Measurements from ENCODE around the gene MON2.

The MON2 gene

DNA sequence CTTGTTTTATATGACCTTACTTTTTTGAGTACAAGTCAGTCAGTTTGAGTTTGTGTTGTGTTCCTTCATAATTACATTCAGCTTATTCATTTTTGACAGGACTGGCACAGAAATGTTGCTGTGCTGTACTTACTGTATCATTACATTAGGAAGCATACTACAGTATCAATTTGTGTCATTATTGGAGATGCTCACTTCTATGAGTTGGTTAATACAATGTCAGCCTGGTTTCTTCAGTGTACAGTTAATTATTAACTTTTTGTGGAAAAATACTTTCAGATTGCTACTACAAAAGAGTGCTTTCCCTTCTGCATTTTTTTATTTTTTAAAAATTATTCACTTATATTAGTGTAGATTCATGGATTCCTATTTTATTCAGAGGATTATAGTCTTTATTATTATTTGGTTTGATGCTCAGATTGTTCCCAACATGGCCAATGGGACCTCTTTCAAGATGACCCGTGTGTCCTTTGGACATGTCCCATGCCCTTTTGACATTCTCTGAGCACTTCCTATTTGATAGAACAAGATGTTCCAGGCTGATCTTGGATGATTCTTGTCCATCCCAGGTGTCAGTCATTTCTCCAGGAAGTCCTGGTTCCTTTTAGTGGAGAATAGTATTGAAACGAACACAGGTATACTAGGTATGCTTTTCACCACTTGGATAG lies 66.6 kb downstream of the MON2 start:
- no peak overlapping the region for H2BK5ac ChIP-seq (ENCODE audit: low read depth, low read length, poor library complexity, severe bottlenecking)
- H3K79me1 ChIP-seq (replicated peaks; ENCODE audit: low read length, poor library complexity, severe bottlenecking) = peaks cover 4% of the 10 kb centered on the region
- peak overlapping the region; percentile 85 for H3K27ac ChIP-seq (ENCODE audit: low read length, poor library complexity, severe bottlenecking)
- no peak overlapping the region for H3K14ac ChIP-seq (ENCODE audit: low read length in 2 of 2)
- H3K4me1 ChIP-seq (ENCODE audit: control insufficient read depth, insufficient read depth, low read depth, low read length) = peaks cover 4% of the 10 kb centered on the region
- H3K27me3 ChIP-seq (ENCODE audit: control insufficient read depth in 1 of 2, insufficient read depth in 1 of 2, low read length in 2 of 2) = no peaks in the 10 kb centered on the region
- H3K9ac ChIP-seq (ENCODE audit: low read length) = no peak overlapping the region
- no peak overlapping the region for H3K4ac ChIP-seq (ENCODE audit: low read depth in 1 of 2, low read length in 2 of 2)
- peaks cover 3 to 73% of the 10 kb centered on the region in 2 experiments for H3K36me3 ChIP-seq (ENCODE audit: control insufficient read depth in 1 of 2, insufficient read depth in 2 of 2, low read depth in 1 of 2, low read length in 2 of 2)
- peak overlapping the region; percentile 47 for H3K4me2 ChIP-seq (ENCODE audit: low read length, poor library complexity, severe bottlenecking)
- no peak overlapping the region for H4K8ac ChIP-seq (ENCODE audit: low read length)
- no peak overlapping the region for H2BK12ac ChIP-seq (ENCODE audit: low read length in 2 of 2)
- no peak overlapping the region for H2BK120ac ChIP-seq (ENCODE audit: low read depth, low read length)
- no peak overlapping the region for H4K91ac ChIP-seq (ENCODE audit: low read length)
- H2BK15ac ChIP-seq (ENCODE audit: low read depth, poor library complexity, severe bottlenecking) = no peak overlapping the region
- no peak for DNase-seq
- H2AFZ ChIP-seq (ENCODE audit: low read depth, low read length) = no peak overlapping the region
- WGBS = 97% methylated on average over 2 of the region's 2 CpGs
- H3K9me3 ChIP-seq (ENCODE audit: control insufficient read depth, low read length) = no peaks in the 10 kb centered on the region
- H3K4me3 ChIP-seq (ENCODE audit: insufficient read depth in 1 of 2, low read depth in 1 of 2, low read length in 2 of 2) = no peak overlapping the region
- peak overlapping the region; percentile 84 for H2AK5ac ChIP-seq (ENCODE audit: low read length, severe bottlenecking)
- no peak overlapping the region for H3K18ac ChIP-seq (ENCODE audit: low read depth in 1 of 2, low read length in 2 of 2)
- no peak overlapping the region for H3K23ac ChIP-seq (ENCODE audit: low read length in 2 of 2)

DNA sequence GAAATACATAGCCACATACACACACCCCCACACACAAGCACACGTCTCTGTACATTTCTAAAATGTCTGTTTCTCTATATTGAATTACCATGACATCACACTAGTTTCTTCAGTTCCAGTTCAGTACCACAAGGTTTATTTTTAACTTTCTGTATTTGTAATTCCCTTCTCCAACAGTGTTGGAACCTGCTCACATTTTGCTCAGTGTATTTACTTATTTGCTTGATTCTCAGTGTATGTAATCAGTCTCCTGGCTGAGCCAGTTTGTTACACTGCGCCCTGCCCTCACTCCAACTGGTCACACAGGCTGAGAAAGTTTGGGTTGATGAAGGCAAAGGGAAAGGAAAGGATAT lies 67.1 kb downstream of the MON2 start:
- Histone ChIP-seq H3K14ac (ENCODE audit: low read length in 2 of 2) (no peak overlapping the region), H2BK12ac (ENCODE audit: low read length in 2 of 2) (no peak overlapping the region), H4K91ac (ENCODE audit: low read length) (no peak overlapping the region), H4K8ac (ENCODE audit: low read length) (no peak overlapping the region), H3K4me1 (ENCODE audit: control insufficient read depth, insufficient read depth, low read depth, low read length) (peaks cover 4% of the 10 kb centered on the region), H3K9ac (ENCODE audit: low read length) (no peak overlapping the region), H2BK120ac (ENCODE audit: low read depth, low read length) (no peak overlapping the region), H3K4ac (ENCODE audit: low read depth in 1 of 2, low read length in 2 of 2) (no peak overlapping the region), H3K23ac (ENCODE audit: low read length in 2 of 2) (no peak overlapping the region), H2BK5ac (ENCODE audit: low read depth, low read length, poor library complexity, severe bottlenecking) (no peak overlapping the region), H3K36me3 (ENCODE audit: control insufficient read depth in 1 of 2, insufficient read depth in 2 of 2, low read depth in 1 of 2, low read length in 2 of 2) (peaks cover 3 to 74% of the 10 kb centered on the region in 2 experiments), H3K27me3 (ENCODE audit: control insufficient read depth in 1 of 2, insufficient read depth in 1 of 2, low read length in 2 of 2) (no peaks in the 10 kb centered on the region), H2AK5ac (ENCODE audit: low read length, severe bottlenecking) (no peak overlapping the region), H3K9me3 (ENCODE audit: control insufficient read depth, low read length) (no peaks in the 10 kb centered on the region), H2BK15ac (ENCODE audit: low read depth, poor library complexity, severe bottlenecking) (no peak overlapping the region), H3K79me1 (replicated peaks; ENCODE audit: low read length, poor library complexity, severe bottlenecking) (peaks cover 4% of the 10 kb centered on the region), H3K27ac (ENCODE audit: low read length, poor library complexity, severe bottlenecking) (peak overlapping the region; percentile 85), H3K4me2 (ENCODE audit: low read length, poor library complexity, severe bottlenecking) (peak overlapping the region; percentile 47), H3K4me3 (ENCODE audit: insufficient read depth in 1 of 2, low read depth in 1 of 2, low read length in 2 of 2) (no peak overlapping the region), H2AFZ (ENCODE audit: low read depth, low read length) (no peak overlapping the region), H3K18ac (ENCODE audit: low read depth in 1 of 2, low read length in 2 of 2) (no peak overlapping the region)
- no peak for DNase-seq
- 97% methylated on average over 2 of the region's 2 CpGs for WGBS

DNA sequence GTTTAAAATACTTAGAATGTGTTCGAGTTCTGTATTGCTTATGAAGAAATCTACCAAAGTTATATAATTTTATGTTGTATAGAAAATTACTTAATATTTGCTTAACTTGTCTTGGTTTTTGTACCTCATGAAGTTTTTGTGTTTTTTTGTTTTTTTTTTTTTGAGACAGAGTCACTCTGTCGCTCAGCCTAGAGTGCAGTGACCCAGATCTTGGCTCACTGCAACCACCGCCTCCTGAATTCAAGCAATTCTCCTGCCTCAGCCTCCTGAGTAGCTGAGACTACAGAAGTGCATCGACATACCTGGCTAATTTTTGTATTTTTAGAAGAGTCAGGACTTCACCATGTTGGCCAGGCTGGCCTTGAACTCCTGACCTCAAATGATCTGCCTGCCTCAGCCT lies 69.9 kb downstream of the MON2 start:
- no peak overlapping the region for H2BK12ac ChIP-seq (ENCODE audit: low read length in 2 of 2)
- 67% methylated on average over 3 of the region's 4 CpGs for WGBS
- peaks cover 4% of the 10 kb centered on the region for H3K4me1 ChIP-seq (ENCODE audit: control insufficient read depth, insufficient read depth, low read depth, low read length)
- DNase-seq = no peak
- H3K9ac ChIP-seq (ENCODE audit: low read length) = no peak overlapping the region
- peaks cover 3 to 84% of the 10 kb centered on the region in 2 experiments for H3K36me3 ChIP-seq (ENCODE audit: control insufficient read depth in 1 of 2, insufficient read depth in 2 of 2, low read depth in 1 of 2, low read length in 2 of 2)
- H2AK5ac ChIP-seq (ENCODE audit: low read length, severe bottlenecking) = no peak overlapping the region
- no peak overlapping the region for H4K8ac ChIP-seq (ENCODE audit: low read length)
- H3K27ac ChIP-seq (ENCODE audit: low read length, poor library complexity, severe bottlenecking) = no peak overlapping the region
- H3K14ac ChIP-seq (ENCODE audit: low read length in 2 of 2) = no peak overlapping the region
- no peak overlapping the region for H3K23ac ChIP-seq (ENCODE audit: low read length in 2 of 2)
- H2BK15ac ChIP-seq (ENCODE audit: low read depth, poor library complexity, severe bottlenecking) = no peak overlapping the region
- H2BK120ac ChIP-seq (ENCODE audit: low read depth, low read length) = no peak overlapping the region
- no peaks in the 10 kb centered on the region for H3K27me3 ChIP-seq (ENCODE audit: control insufficient read depth in 1 of 2, insufficient read depth in 1 of 2, low read length in 2 of 2)
- no peaks in the 10 kb centered on the region for H3K9me3 ChIP-seq (ENCODE audit: control insufficient read depth, low read length)
- H4K91ac ChIP-seq (ENCODE audit: low read length) = no peak overlapping the region
- H3K4me3 ChIP-seq (ENCODE audit: insufficient read depth in 1 of 2, low read depth in 1 of 2, low read length in 2 of 2) = no peak overlapping the region
- no peak overlapping the region for H2AFZ ChIP-seq (ENCODE audit: low read depth, low read length)
- H3K79me1 ChIP-seq (replicated peaks; ENCODE audit: low read length, poor library complexity, severe bottlenecking) = peaks cover 4% of the 10 kb centered on the region
- H3K4me2 ChIP-seq (ENCODE audit: low read length, poor library complexity, severe bottlenecking) = no peak overlapping the region
- no peak overlapping the region for H2BK5ac ChIP-seq (ENCODE audit: low read depth, low read length, poor library complexity, severe bottlenecking)
- H3K4ac ChIP-seq (ENCODE audit: low read depth in 1 of 2, low read length in 2 of 2) = no peak overlapping the region
- H3K18ac ChIP-seq (ENCODE audit: low read depth in 1 of 2, low read length in 2 of 2) = no peak overlapping the region

DNA sequence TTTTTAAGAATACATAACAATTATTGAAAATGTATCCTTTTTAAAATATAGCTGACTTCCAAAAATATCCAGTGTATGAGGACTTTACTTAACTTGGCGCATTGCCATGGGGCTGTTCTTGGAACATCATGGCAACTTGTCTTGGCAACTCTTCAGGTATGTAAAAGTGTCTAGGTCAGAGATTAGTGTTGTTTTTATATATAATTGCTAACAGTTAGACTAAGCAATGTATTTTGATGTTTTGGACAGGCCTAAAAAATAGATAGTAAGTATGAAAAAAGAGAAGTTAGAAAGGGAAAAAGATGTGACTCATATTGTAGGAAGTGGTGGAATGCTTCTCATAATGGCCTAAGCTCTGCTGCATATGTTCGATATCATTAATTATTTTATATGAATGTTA lies 70.9 kb downstream of the MON2 start:
- Histone ChIP-seq H2AK5ac (ENCODE audit: low read length, severe bottlenecking) (no peak overlapping the region), H3K9ac (ENCODE audit: low read length) (no peak overlapping the region), H3K4me2 (ENCODE audit: low read length, poor library complexity, severe bottlenecking) (no peak overlapping the region), H3K4me3 (ENCODE audit: insufficient read depth in 1 of 2, low read depth in 1 of 2, low read length in 2 of 2) (no peak overlapping the region), H3K18ac (ENCODE audit: low read depth in 1 of 2, low read length in 2 of 2) (no peak overlapping the region), H2BK15ac (ENCODE audit: low read depth, poor library complexity, severe bottlenecking) (no peak overlapping the region), H3K4ac (ENCODE audit: low read depth in 1 of 2, low read length in 2 of 2) (no peak overlapping the region), H4K8ac (ENCODE audit: low read length) (no peak overlapping the region), H2BK120ac (ENCODE audit: low read depth, low read length) (no peak overlapping the region), H3K4me1 (ENCODE audit: control insufficient read depth, insufficient read depth, low read depth, low read length) (peaks cover 4% of the 10 kb centered on the region), H2BK5ac (ENCODE audit: low read depth, low read length, poor library complexity, severe bottlenecking) (no peak overlapping the region), H3K36me3 (ENCODE audit: control insufficient read depth in 1 of 2, insufficient read depth in 2 of 2, low read depth in 1 of 2, low read length in 2 of 2) (peaks cover 3 to 89% of the 10 kb centered on the region in 2 experiments), H3K79me1 (replicated peaks; ENCODE audit: low read length, poor library complexity, severe bottlenecking) (peaks cover 6% of the 10 kb centered on the region), H2BK12ac (ENCODE audit: low read length in 2 of 2) (no peak overlapping the region), H3K27ac (ENCODE audit: low read length, poor library complexity, severe bottlenecking) (no peak overlapping the region), H3K14ac (ENCODE audit: low read length in 2 of 2) (no peak overlapping the region), H2AFZ (ENCODE audit: low read depth, low read length) (no peak overlapping the region), H4K91ac (ENCODE audit: low read length) (no peak overlapping the region), H3K9me3 (ENCODE audit: control insufficient read depth, low read length) (no peaks in the 10 kb centered on the region), H3K23ac (ENCODE audit: low read length in 2 of 2) (no peak overlapping the region), H3K27me3 (ENCODE audit: control insufficient read depth in 1 of 2, insufficient read depth in 1 of 2, low read length in 2 of 2) (no peaks in the 10 kb centered on the region)
- WGBS = 100% methylated on average over 1 of the region's 2 CpGs
- peak; percentile 29 for DNase-seq

Data from mesenchymal stem cell (in vitro differentiated cells and primary cell).